NCI-H748 treated with DMSO at 0.1 percent for 48 hours (cell line): ENCODE measurements around the gene ERBB4.
A peak's percentile ranks its signal among the peaks of the same experiment; 100 is the strongest.

ENCODE experiments used
- DNase-seq: peaks from one replicate; lab custom pipeline; 2025; lab: John Stamatoyannopoulos, UW

ERBB4 gene

DNA sequence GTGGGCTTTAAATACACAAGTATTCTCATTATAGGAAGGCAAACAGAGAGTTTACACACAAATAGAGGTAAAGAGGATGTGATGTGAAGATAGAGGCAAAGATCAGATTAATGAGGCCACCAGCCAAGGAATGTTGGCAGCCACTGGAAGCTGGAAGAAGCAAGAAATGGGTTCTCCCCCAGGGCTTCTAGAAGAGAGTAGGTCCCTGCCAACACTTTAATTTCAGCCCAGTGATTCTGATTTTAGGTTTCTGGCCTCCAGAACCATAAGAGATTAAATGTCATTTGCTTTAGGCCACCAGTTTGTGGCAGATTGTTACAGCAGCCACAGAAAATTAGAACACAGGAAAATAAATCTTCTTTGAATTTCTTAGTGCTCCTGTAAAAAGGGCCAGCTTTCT is 1065.5 kb downstream of the ERBB4 start:
- no peak for DNase-seq

DNA sequence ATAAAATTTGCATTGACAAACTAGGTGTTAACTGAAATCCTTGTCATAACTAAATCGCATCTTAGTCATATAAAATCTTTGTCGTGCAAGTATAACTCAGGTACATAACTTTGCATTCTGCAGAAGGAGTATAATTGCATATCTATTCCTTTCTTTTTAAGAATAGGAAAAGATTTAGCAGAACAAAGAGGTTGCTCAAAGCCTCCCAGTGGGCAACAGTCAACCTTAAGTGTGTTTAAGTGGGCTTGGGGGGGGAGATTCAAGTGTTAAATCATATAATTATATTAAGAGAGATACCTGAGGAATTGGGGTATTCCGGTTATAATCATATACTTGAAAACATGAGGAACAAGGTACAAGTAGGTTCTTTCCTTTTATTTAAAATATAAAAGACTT is 1068.9 kb downstream of the ERBB4 start:
- no peak for DNase-seq

GRCh38 chr2:211468877-211469663 is 1069.5 kb downstream of the ERBB4 start:
- no peak for DNase-seq

DNA sequence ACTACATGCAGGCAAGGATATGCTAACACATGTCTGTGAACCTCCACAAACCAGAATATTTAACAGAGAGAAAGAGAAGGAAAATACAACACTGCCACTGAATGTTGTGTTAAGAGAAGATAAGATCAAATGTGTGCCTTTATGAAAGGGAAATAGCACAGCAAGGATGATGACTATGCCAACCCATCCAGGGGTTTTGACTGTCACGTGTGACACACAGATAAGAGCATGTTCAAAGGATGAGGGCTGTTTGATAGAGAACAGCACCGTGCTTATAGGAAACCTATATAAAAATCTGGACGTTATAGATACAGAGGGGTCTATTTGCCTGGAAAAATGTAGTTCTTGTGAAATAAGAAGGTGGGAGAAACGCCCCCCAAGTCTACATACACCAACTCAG is 1070.4 kb downstream of the ERBB4 start:
- DNase-seq = no peak

GRCh38 chr2:211463397-211463796 is 1075.2 kb downstream of the ERBB4 start:
- DNase-seq = no peak

GRCh38 chr2:211458974-211459373 is 1079.6 kb downstream of the ERBB4 start:
- DNase-seq = no peak

- no peak for DNase-seq
Observed at GRCh38 chr2:211457325-211457724, 1081.3 kb downstream of the ERBB4 start.

DNA sequence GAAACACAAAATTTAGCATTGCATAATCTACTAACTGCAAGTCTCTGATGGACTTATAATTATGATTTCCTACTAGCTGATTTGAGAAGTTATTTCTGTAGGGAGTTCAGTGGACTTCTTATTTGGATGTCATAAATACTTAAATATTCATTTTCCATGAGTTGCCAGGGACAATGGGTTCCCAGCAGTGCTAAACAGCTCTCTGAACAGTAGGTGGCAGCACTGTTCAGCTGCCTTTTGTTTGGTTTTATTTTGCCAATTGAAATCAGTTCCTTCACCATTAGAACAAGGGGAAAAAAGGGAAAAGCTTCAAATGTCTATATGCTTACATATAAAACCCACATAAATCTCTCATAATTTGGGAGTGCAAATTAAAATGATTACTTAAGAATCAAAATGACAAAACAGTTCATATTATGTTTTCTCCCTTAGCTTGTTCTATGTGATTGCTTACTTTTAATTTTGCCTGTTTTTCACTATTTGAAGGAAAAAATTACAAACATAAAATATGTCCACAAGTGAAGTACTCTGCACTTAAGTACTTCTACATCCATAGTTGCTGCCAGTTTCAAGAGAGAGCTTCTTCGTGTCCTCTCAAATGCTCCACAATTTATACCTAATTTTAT is 1083.3 kb downstream of the ERBB4 start:
- DNase-seq = peak; percentile 42

DNA sequence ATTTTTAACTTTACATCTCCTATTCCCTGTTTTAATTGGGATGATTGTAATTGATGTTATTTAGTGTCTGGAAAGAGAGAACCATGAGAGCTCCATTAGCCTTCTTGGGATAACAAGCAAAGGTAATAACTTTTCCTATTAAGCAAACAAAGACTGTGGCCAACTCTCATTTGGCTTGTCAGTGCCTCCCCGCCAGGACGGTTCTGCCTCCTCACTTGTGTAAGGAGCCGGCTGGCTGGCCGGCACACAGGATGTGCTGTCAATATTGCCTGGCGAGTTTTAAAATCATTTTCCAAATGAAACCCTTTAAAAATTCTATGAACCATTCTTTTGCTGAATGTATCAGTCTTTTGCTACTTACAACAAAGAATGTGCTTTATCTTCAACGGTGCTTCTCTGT is 1083.9 kb downstream of the ERBB4 start:
- peak; percentile 57 for DNase-seq

DNA sequence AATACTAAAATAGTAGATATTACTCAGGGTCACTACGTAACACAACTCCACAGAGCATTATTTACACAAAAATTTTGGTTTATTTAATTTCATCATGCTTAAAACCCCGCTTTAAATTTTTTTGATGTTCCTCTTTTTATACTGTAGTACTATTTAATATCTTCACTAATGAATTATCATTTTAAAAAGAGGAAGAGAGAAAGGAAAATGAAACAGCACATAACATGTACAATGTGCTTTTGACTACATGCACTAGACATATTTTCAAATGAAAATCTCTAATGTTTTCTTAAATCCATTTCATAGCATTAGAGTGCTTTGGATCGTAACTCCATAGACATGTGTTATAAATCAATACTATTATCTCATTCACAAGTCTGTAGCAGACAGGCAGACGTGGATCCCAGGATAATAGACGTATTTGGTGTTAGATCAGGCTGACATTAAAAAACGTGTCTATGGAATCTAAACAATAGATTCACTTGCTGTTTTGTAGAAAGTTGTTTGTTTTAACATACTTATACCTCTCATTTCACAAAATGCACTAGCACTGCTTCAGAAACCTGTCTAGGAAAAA is 1085.2 kb downstream of the ERBB4 start:
- DNase-seq = no peak

GRCh38 chr2:211451642-211452041 is 1087.0 kb downstream of the ERBB4 start:
- no peak for DNase-seq

- DNase-seq = no peak
Observed at GRCh38 chr2:211449819-211450218, 1088.8 kb downstream of the ERBB4 start.

DNA sequence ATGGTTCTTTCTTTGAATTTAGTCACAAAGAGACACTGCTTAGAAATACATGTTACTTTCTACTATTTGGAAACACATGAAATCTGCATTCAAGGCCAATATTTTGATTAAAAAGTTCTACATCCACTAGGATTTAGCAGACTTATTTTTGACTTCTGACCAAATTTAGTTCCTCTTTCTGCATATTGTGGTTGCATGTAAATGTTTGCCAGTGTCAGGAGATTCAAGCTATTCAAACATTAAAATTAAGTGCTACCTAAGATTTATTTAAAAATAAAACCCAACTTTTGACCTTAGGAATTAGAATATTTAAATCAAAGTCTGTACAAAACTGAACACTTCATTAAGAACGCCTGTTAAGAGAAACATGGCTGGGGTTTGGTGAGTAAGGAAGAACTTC is 1091.1 kb downstream of the ERBB4 start:
- DNase-seq = no peak

DNA sequence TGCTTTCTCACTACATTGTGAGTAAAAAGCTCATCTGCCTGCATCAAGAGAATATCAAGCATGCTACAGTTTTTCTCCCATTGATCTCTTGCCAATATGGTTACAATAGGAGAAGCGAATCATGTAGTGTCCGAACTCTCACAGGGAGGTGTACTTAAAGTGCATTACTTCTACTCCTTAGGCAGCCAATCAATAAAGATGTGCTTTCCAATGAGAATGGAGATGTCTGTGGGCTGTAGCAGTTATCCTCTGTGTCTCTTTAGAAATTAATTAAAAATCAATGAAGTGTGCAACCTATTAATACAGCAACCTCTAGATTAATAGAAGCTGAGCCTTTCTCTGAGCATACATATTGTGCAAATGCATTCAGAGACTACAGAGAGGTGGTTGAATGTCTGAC is 1098.5 kb downstream of the ERBB4 start:
- DNase-seq = no peak

- DNase-seq = no peak
Observed at GRCh38 chr2:211439011-211439410, 1099.6 kb downstream of the ERBB4 start.

GRCh38 chr2:211437396-211437795 is 1101.2 kb downstream of the ERBB4 start:
- DNase-seq = no peak

DNA sequence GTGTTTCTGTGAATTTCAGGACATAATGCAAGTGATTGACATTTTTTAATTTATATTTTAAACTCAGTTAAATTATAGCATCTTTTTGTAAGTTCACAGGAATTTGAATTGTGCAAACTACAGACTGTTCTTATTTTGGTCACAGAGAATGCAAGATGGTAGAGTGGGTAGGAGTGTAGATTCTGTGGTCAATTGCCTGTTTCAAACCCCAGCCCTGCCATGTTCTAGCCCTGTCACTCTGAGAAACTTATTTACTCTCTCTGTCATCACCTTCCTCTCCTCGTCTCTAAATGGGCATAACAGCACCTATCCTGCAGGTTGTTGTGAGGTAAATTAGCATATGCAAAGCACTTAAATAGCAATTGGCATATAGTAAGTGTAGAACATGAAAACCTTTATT is 1102.4 kb downstream of the ERBB4 start:
- DNase-seq = no peak

DNA sequence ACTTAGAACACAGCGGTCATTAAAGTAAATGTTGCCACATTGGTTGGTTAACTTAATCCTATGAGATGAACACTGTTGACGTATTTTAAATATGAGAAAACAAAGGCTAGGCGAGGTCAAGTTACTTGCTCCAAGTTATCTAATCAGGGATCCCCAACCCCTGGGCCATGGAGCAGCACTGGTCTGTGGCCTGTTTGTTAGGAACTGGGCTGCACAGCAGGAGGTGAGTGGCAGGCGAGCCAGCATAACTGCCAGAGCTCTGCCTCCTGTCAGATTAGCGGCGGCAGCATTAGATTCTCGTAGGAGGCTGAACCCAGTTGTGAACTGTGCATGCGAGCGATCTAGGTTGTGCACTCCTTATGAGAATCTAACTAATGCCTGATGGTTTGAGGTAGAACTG is 1103.3 kb downstream of the ERBB4 start:
- no peak for DNase-seq

DNA sequence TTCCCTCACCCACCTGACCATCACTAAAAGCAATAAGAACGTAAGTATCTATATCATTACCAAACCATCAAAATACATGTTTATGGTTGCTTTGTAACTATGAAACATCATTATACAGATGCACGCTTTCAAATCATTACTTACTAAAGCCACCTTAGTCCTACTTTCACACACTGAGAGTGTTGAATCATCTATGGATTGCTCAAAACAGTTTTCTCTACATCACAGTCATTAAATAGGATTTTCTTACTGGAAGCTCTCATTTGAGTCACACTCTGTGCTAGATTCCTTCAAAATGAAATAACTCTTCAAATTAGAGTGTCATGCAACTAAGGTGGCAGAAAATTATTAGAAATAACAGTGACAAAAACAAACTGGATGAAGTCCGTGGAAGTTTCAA is 1103.8 kb downstream of the ERBB4 start:
- no peak for DNase-seq

GRCh38 chr2:211429256-211429920 is 1109.2 kb downstream of the ERBB4 start:
- no peak for DNase-seq

GRCh38 chr2:211426240-211426639 is 1112.4 kb downstream of the ERBB4 start:
- DNase-seq = no peak

DNA sequence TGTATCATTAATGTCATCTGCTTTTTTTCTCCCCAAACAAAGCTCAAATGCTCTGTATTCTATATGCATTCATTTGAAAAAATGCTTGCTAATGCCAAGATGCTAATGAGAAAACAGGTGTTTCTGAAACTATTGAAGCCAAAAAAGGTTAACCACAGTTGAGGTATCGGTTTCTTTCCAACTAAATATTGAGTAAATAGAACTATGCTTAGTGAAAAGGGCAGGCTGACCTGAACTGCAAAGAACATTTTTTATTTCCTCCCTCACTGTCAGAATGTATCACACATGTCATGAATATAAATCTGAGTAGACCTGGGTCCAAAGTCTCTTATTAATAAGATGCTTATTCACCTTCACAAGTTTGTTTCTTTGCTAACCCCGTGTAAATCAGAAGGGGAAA is 1115.6 kb downstream of the ERBB4 start:
- DNase-seq = no peak

- no peak for DNase-seq
Observed at GRCh38 chr2:211417544-211417943, 1121.1 kb downstream of the ERBB4 start.
